Nephron progenitor cell (in vitro differentiated cells): Measurements from ENCODE around the gene ACE.

Experiments
- DNase-seq: peaks from one replicate; pipeline ENCODE4 v3.0.0; 2021
- H3K27ac Mint-ChIP-seq: 2 replicates; pipeline ENCODE4 v1.8.0; 2021; ENCODE audit warnings: mild to moderate bottlenecking, moderate library complexity, mixed read lengths
- H3K27me3 Mint-ChIP-seq: 2 replicates; pipeline ENCODE4 v1.8.0; 2021; ENCODE audit warnings: mild to moderate bottlenecking, low read depth, mixed read lengths; ENCODE audit not compliant: poor library complexity
- H3K36me3 Mint-ChIP-seq: 2 replicates; pipeline ENCODE4 v1.8.0; 2021; ENCODE audit warnings: low read depth, mixed read lengths
- H3K4me1 Mint-ChIP-seq: 2 replicates; pipeline ENCODE4 v1.8.0; 2021; ENCODE audit warnings: mixed read lengths
- H3K4me3 Mint-ChIP-seq: 2 replicates; pipeline ENCODE4 v1.8.0; 2021; ENCODE audit warnings: mild to moderate bottlenecking, moderate library complexity, mixed read lengths
- H3K9me3 Mint-ChIP-seq: 2 replicates; pipeline ENCODE4 v1.8.0; 2021; ENCODE audit warnings: mild to moderate bottlenecking, moderate library complexity, mixed read lengths
- TF ChIP-seq, protein P1 (sequence below): fragments of 200-600 bp; sonication (generic); IDR thresholded peaks from 2 replicates; pipeline ENCODE4 v1.5.0; 2021; ENCODE audit warnings: antibody characterized with exemption

Gene ACE

DNA sequence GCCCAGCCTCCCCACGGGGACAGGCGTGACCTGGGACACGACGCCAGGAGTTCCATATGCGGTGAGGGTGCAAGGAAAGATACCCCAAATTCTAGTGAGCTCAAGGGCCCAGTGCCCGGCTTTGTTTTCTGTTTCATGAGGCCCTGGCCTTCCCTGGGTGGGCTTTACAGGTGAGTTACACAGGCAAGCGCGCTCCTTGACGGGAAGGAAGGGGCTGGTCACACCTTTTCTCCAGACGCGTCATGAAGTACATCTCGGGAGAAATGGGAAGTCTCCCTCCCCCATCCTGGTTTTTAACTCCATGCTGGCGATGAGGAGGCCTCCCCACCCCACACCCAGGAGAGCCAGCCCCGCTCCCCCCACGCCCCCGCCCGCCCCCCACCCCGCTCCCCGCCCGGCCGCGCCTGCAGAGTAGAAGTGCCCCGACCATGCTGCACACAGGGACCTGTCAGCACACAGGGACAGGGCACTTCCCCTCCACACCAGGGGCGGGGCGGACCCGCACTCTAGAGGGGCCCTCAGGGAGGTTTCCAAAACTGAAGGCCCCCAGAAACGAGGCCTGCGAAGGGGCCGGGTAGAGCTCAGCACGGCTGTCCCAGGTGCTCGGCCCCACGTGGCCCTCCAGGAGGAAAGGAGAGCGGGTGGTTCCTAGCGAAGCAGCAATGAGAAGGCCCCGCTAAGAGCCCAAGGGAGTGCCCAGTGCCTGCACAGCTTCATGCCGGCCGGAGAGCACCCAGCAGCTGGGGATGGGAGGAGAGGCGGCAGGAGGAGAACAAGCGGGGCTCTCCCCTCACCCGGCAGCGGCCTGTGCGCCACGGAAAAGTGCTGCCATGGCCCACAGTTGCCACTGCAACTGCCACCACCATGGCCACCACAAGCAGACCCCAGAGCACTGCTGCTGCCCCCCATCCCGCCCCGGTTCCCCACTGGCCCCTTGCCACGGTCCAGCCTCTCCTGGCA lies 38.5 kb upstream of the ACE start:
- TF ChIP-seq, protein P1, sequence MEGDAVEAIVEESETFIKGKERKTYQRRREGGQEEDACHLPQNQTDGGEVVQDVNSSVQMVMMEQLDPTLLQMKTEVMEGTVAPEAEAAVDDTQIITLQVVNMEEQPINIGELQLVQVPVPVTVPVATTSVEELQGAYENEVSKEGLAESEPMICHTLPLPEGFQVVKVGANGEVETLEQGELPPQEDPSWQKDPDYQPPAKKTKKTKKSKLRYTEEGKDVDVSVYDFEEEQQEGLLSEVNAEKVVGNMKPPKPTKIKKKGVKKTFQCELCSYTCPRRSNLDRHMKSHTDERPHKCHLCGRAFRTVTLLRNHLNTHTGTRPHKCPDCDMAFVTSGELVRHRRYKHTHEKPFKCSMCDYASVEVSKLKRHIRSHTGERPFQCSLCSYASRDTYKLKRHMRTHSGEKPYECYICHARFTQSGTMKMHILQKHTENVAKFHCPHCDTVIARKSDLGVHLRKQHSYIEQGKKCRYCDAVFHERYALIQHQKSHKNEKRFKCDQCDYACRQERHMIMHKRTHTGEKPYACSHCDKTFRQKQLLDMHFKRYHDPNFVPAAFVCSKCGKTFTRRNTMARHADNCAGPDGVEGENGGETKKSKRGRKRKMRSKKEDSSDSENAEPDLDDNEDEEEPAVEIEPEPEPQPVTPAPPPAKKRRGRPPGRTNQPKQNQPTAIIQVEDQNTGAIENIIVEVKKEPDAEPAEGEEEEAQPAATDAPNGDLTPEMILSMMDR = no peak

DNA sequence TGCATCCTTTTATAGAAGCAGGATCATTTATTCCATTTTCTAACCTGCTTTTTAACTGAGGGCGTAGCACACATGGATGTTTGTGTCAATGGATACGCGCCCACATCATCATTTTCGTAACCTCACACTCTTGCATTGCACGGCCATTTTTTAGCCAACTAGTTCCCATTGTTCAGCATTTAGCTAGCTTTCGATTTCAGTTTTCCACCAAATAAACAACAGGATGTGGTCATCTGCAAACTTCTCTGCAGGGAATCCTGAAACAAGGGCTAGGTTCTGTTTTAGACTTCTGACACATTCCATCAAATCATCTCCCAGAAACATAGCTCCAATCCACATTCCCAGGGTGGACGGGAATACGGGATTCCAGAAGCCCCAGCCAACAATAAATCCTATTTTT lies 37.2 kb upstream of the ACE start:
- TF ChIP-seq, protein P1 = no peak
- no peak for DNase-seq
- peaks cover 33% of the 10 kb centered on the region for H3K4me1 Mint-ChIP-seq
- no peak overlapping the region for H3K4me3 Mint-ChIP-seq
- no peak overlapping the region for H3K27ac Mint-ChIP-seq
- no peaks in the 10 kb centered on the region for H3K9me3 Mint-ChIP-seq
- H3K36me3 Mint-ChIP-seq = no peaks in the 10 kb centered on the region
- peaks cover 15% of the 10 kb centered on the region for H3K27me3 Mint-ChIP-seq

More for the DNA sequence above, 38.5 kb upstream of the ACE start:
- H3K4me3 Mint-ChIP-seq = no peak overlapping the region
- DNase-seq = no peak
- H3K4me1 Mint-ChIP-seq = peaks cover 39% of the 10 kb centered on the region
- peaks cover 8% of the 10 kb centered on the region for H3K27me3 Mint-ChIP-seq
- no peaks in the 10 kb centered on the region for H3K9me3 Mint-ChIP-seq
- no peak overlapping the region for H3K27ac Mint-ChIP-seq
- no peaks in the 10 kb centered on the region for H3K36me3 Mint-ChIP-seq

DNA sequence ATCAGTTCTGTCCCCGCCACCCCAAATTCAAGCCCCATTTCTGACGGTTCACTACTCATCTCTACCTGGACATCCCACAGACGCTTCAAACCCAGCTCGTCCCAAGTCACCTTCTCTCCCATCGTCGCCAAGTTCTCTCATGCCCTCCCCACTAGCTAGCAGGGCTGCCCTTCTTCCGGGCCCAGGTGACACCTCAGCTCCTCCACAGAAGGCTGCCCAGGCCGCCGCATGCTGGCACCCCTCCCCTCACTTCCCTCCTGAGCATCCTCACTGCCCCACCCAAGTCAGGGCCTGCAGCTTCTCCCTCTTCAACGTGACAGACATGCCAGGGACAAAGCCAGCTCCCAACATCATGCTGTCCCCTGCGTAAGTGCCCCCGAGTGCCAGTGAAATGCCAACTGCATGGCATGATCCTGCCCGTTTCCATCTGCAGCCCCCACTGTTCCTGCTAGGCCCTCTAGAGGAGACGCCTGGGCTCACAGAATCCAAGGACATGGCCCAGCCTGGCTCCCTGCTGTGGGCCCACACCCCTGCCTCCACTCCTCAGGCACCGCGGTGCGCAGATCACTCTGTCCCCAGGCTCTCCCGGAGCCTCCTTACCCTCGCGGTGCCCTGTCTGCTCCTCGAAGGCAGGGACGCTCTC lies 36.6 kb upstream of the ACE start:
- Mint-ChIP-seq H3K4me1 (peaks cover 39% of the 10 kb centered on the region), H3K27ac (no peak overlapping the region), H3K9me3 (no peaks in the 10 kb centered on the region), H3K36me3 (no peaks in the 10 kb centered on the region), H3K4me3 (no peak overlapping the region), H3K27me3 (peaks cover 20% of the 10 kb centered on the region)
- no peak for DNase-seq
- TF ChIP-seq, protein P1 = no peak

DNA sequence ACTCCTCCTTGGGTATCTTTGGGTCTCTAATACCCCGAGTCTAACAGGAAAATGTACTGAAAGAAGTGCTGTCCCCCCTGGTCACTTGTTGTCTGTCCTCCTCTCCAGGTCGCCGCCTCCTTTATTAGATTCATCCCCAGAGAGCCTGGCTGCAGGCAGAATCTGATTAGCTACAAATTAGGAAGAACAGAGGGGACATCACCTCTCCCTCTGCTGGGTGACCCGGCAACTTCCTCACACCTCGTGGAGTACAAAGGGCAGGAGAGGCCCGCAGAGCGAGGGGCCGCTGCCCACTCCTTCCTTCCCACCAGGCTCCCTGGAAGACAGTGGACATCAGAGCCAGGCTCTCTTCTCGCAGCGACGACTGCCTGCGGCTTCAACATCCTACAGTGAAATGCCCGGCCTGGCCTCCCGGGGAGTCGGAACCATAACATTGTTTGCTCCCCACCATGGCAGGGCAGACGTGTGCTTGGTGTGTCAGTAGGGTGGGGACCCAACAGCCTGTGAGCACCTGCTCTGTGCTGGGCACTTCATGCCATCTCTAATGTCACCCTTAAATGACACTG lies 36.0 kb upstream of the ACE start:
- DNase-seq = no peak
- Mint-ChIP-seq H3K4me3 (no peak overlapping the region), H3K27ac (no peak overlapping the region), H3K36me3 (no peaks in the 10 kb centered on the region), H3K4me1 (peaks cover 40% of the 10 kb centered on the region), H3K27me3 (peaks cover 23% of the 10 kb centered on the region), H3K9me3 (no peaks in the 10 kb centered on the region)
- TF ChIP-seq, protein P1 = no peak

DNA sequence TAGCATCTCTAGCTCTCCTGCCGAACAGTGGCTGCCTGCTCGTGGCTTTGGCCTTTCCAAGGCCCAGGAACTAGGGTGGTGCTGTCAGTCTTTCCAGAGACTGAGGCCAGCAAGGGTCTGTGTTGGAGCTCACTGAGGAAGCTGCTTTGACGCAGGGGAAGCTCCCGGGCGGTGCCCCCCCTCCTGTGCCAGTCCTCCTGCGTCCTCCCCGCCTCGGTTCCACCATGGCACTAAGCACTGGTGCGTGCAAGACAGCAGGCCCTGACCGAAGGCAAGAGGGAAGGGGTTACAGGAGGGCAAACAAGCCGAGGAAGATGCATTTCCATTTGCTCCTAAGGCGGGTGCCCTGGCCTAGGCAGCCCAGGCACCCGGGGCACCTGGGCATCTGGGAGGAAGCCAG lies 35.2 kb upstream of the ACE start:
- H3K27me3 Mint-ChIP-seq = peaks cover 23% of the 10 kb centered on the region
- no peaks in the 10 kb centered on the region for H3K9me3 Mint-ChIP-seq
- no peaks in the 10 kb centered on the region for H3K36me3 Mint-ChIP-seq
- no peak for DNase-seq
- no peak overlapping the region for H3K27ac Mint-ChIP-seq
- no peak overlapping the region for H3K4me3 Mint-ChIP-seq
- TF ChIP-seq, protein P1 = no peak
- H3K4me1 Mint-ChIP-seq = peaks cover 35% of the 10 kb centered on the region
